NB4 (cell line): ENCODE results near the gene EFCAB12.

Experiments used
- DNase-seq: peaks from one replicate; pipeline ENCODE4 v3.0.0; 2010; ENCODE audit warnings: low read depth
- H3K4me3 ChIP-seq: one replicate; pipeline ENCODE4 v1.5.1; 2011; ENCODE audit warnings: mild to moderate bottlenecking, low read depth, low read length, moderate library complexity
- MYC ChIP-seq: IDR thresholded peaks from 2 replicates; pipeline ENCODE4 v1.6.1; 2011; ENCODE audit warnings: low read depth, low read length
- POLR2A ChIP-seq: IDR thresholded peaks from 2 replicates; pipeline ENCODE4 v1.6.1; 2011; ENCODE audit warnings: mild to moderate bottlenecking; ENCODE audit not compliant: insufficient read length; ENCODE audit errors: extremely low read depth
- TF ChIP-seq, protein P1 (sequence below): IDR thresholded peaks from one replicate; pipeline ENCODE4 v1.5.1; 2012; ENCODE audit warnings: low read depth, low read length
- TF ChIP-seq, protein P2 (sequence below): IDR thresholded peaks from 2 replicates; pipeline ENCODE4 v1.6.1; 2011; ENCODE audit warnings: low read depth, low read length

The EFCAB12 gene

DNA sequence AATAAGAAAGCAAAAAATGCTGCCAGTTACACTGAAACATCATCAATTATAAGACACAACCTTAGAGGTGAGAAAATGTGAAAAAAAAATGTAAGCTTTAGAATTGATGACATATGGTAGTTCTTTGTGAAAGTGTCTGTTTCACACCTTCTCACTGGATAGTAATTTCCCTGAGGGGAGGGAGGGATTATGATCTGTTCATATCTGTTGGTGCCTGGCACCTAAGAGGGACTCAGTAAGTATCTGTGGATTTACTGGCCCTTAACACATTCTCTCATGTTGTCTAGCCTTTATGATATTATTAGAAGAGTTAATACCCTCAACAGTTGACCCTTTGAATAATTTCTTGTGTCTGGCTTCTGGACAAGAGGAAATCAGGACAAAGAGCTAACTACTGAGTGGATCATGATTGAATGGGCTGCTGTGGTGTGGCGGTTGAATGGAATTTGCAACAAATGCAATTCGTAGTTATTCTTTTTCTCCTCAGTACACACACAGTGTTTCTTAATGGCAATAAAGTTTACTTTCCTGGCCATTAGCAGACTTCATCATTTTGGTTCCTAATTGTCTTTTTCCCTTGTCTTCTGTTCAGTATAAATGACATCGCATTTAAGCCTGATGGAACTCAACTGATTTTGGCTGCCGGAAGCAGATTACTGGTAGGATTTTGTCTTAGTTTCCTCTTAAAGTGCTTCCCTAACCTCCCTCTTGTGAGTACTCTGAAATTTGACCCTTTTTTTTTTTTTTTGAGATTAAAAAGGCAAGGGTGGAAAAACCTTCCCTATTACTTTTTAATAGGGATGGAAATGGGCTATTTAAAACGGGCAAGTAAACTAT, 21.1 kb upstream of the EFCAB12 start:
- no peak overlapping the region for H3K4me3 ChIP-seq
- TF ChIP-seq, protein P1, sequence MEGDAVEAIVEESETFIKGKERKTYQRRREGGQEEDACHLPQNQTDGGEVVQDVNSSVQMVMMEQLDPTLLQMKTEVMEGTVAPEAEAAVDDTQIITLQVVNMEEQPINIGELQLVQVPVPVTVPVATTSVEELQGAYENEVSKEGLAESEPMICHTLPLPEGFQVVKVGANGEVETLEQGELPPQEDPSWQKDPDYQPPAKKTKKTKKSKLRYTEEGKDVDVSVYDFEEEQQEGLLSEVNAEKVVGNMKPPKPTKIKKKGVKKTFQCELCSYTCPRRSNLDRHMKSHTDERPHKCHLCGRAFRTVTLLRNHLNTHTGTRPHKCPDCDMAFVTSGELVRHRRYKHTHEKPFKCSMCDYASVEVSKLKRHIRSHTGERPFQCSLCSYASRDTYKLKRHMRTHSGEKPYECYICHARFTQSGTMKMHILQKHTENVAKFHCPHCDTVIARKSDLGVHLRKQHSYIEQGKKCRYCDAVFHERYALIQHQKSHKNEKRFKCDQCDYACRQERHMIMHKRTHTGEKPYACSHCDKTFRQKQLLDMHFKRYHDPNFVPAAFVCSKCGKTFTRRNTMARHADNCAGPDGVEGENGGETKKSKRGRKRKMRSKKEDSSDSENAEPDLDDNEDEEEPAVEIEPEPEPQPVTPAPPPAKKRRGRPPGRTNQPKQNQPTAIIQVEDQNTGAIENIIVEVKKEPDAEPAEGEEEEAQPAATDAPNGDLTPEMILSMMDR, result no peak
- no peak for TF ChIP-seq MYC
- no peak for DNase-seq

DNA sequence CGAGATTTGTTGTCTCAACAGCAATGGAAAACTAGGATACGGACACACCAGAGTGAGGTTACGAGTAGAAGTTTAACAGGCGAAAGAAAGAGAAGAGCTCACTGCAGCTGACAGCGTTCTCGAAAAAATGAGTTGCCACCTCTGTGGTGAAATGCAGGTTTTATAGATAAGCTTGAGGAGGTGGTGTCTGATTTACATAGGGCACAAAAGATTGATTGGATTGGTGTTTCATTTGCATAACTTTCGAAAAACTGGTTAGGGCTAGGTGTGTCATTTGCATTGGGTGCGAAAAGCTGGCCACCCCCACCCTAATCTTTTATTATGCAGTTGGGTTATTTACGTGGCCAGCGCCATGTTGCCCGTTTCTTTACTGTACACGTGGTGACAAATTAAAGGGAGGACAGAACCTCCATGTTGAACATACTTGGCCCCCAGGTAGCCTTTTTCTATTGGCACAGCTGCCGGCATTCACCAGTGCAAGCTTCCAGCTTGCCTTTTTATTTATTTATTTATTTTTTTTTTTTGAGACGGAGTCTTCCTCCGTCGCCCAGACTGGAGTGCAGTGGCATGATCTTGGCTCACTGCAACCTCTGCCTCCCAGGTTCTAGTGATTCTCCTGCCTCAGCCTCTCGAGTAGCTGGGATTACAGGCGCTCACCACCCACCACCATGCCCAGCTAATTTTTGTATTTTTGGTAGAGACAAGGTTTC, 19.9 kb upstream of the EFCAB12 start:
- no peak for DNase-seq
- no peak overlapping the region for H3K4me3 ChIP-seq
- TF ChIP-seq, protein P1, result no peak

DNA sequence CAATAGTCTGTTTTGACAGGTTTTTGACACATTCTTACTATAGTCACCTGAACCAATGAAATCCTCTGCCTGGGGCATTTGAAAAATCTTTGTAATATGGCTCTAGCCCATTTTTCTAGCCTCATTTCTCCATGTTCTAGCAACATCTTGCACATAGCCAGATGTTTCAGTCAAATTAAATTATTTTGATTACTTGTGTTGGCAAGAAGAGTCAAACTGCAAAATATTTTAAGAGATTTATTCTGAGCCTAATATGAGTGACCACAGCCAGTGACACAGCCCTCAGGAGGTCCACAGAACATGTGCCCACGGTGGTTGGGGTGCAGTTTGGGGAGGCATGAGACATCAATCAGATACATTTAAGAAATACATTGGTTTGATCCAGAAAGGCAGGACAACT, 18.5 kb upstream of the EFCAB12 start:
- H3K4me3 ChIP-seq, result no peak overlapping the region
- DNase-seq, result no peak
- no peak for TF ChIP-seq POLR2A
- TF ChIP-seq, protein P1, result no peak
- TF ChIP-seq, protein P2, sequence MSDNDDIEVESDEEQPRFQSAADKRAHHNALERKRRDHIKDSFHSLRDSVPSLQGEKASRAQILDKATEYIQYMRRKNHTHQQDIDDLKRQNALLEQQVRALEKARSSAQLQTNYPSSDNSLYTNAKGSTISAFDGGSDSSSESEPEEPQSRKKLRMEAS, result no peak
- no peak for TF ChIP-seq MYC

DNA sequence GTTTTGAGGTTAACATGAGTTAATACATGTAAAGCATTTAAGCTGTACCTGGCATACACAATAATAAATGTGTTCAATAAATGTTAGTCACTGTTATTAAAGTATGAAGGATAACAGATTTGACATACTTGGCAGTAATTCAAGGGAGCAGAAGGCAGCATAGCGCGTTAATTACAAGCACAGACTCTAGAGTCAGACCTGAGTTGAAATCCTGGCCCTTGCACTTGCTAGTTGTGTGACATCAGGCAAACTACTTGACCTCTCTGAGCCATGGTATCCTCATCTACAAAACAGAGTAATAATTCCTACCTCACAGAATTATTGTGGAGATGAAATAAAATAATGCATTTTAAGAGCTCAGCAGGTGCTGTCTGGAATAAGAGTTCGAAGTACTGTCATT, 17.0 kb upstream of the EFCAB12 start:
- TF ChIP-seq MYC (no peak), POLR2A (no peak)
- TF ChIP-seq, protein P1, result no peak
- TF ChIP-seq, protein P2, result no peak
- no peak overlapping the region for H3K4me3 ChIP-seq
- no peak for DNase-seq

DNA sequence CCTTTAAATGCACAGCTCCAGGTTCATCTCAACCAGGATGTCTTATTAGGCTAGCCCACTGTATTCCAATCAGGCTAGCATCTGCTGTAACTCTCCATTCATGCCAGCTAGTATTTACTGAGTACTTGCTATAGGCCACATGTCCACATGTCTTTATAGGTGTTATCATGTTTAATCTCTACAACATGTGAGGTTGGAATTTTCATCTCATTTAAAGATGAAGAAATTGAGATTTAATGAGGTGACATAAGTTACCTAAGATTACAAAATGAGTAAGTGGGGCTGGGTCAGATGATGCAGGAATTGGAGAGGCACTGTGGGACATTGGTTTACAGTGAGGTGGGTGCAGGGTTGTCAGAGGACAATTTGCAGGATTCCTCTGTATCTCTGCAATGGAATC, 14.5 kb upstream of the EFCAB12 start:
- TF ChIP-seq, protein P2, result no peak
- TF ChIP-seq, protein P1, result no peak
- TF ChIP-seq POLR2A, result no peak
- no peak for TF ChIP-seq MYC
- no peak for DNase-seq
- no peak overlapping the region for H3K4me3 ChIP-seq

DNA sequence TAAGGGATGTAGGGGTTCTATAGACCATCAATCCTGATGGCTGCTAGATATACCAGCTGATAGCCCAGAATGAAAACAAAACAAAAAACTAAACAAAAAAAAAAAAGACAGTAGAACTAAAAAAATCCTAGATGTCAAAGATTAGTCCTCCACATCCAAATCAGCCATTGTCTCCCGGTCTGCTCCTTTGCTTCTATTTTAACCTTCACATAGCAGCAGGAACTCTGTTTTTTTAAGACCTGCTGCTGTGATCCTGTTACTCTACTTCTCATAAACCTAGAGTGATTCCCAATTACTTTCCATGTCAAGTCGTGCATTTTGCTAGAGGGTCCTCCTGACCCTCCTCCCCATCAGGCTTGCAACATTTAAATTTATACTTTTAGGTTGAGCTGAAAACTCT, 14.1 kb upstream of the EFCAB12 start:
- no peak for DNase-seq
- TF ChIP-seq MYC, result no peak
- TF ChIP-seq, protein P1, result no peak
- no peak for TF ChIP-seq POLR2A
- TF ChIP-seq, protein P2, result no peak
- peak overlapping the region; percentile 84 for H3K4me3 ChIP-seq
